Activated T-cell treated with anti-CD3 and anti-CD28 coated beads for 4 hours (primary cell): ENCODE results near the gene ALDH3B2.
A peak's percentile ranks its signal among the peaks of the same experiment; 100 is the strongest.
"Not testable (repeated sequence)": the region's sequence is repeated elsewhere in the genome, so short reads cannot be mapped to it uniquely, and the experiment has no call there.

Experiments
- DNase-seq: peaks from one replicate; pipeline ENCODE4 v3.0.0-alpha.2; 2020

ALDH3B2 gene

DNA sequence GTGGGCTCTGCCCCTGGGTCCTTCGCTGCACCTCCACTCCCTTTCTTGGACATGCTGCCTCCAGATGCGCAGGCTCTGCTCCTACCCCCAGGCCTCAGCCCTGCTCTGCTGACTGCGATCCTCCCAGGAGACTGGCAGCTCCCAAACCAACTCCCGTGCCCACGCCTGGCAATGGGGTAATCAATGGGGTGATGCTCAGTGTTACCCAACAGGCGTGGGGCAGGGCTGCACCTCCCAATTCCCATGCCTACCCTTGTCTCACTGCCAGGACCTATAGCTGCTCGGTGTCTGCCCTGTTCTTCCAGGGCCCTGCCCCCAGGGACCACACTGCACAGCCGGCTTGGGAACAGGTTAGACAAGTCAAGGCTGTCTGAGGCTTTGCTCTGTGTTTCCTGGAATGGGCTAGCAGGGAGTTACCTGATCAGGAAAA is at the start of gene ALDH3B2:
ALDH3B2 (minus strand) TSS at position 182 of the 430 bp plus-strand sequence. CDS start 7,688 bp downstream, outside the sequence.
- no peak for DNase-seq

DNA sequence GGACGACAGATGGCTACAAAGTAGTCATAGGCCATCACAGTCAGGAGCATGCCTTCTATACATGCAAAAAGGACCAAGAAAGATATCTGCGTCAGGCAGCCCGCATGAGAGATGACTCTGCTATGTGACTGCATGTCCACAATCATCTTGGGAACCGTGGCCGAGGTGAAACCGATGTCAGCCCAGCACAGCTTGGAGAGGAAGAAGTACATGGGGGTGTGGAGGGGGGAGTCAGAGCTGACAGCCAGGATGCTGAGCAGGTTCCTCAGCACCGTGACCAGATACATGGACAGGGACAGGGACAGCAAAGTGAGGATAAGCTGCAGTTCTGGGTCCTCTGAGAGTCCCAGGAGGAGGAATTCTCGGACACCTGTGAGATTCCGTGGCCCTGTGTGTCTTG is 48.6 kb upstream of the ALDH3B2 start:
- DNase-seq = not testable (repeated sequence)

DNA sequence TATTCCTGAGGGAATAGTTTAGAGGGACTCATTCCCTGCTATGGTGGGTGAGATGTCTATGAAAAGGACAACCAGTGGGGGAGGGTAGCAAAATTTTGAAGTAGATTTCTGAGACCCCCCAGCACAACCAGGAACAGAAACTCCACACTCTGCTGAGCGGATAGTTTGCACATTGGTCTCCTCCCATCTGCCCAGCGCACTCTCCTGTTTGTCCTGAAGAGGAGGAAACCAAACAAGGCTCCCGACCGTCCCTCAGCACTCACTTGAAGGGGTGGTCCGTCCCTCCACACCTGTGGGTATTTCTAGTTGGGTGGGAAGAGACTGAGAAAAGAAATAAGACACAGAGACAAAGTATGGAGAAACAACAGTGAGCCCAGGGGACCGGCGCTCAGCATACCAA is 41.8 kb upstream of the ALDH3B2 start:
- DNase-seq = not testable (repeated sequence)

DNA sequence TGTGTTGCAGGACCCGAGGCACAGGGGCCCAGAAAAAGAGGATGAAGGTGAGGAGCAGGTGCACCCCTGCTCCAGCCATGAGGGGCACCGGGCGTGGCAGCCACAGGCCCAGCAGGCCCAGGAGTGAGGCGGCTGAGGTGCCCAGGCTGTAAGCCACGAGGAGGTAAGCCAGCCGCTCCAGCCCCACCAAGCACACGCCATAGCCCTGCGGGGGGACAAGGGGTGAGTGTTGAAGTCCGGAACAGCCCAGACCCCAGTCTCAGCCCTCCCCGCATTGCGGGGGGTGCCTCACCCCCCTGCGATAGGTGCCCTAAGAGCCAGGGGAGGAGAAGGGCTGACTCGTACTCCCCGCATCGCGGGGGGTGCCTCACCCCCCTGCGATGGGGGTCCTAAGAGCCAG is 41.4 kb upstream of the ALDH3B2 start:
- DNase-seq = not testable (repeated sequence)

GRCh38 chr11:67713892-67714509 is 39.6 kb upstream of the ALDH3B2 start:
- DNase-seq = peak; percentile 29

DNA sequence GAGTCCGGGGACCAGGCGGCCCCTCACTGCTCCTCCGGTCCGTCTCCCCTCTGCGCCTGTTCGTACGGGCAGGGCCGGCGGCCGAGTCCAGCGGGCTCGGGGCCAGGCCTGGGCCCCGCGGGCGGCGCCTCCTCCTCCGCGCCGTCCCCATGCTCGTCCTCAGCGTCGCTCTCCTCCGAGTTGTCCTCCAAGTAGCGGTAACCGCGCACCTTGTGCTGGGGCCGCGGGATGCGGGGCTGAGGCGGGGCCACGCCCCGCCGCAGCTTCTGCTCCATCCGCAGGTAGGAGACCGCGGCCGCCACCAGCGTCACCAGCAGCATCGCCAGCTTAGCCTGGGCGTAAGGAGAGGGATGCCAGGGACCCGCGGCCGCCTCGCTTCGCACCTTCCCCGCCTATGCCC is 37.3 kb upstream of the ALDH3B2 start:
- not testable (repeated sequence) for DNase-seq

DNA sequence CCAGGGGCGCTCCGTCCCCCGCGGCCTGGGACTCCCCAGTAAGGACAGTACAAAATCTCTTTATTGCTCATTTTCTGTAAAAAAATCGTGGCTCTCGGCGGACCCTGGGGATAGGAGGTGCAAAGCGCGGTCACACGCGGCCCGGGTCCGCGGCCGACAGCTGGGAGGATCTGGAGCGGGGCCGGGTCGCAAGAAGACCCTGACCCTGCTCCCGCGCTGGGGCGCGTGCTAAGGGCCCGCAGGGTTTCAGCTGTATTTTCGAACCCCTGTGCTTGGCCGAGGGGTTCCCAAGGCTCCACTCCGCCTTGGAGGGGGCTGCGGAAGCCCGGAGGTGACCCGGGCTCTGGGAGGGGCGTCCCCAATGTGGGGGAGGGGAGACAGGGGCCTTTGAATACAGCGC is 36.8 kb upstream of the ALDH3B2 start:
- DNase-seq = not testable (repeated sequence)

DNA sequence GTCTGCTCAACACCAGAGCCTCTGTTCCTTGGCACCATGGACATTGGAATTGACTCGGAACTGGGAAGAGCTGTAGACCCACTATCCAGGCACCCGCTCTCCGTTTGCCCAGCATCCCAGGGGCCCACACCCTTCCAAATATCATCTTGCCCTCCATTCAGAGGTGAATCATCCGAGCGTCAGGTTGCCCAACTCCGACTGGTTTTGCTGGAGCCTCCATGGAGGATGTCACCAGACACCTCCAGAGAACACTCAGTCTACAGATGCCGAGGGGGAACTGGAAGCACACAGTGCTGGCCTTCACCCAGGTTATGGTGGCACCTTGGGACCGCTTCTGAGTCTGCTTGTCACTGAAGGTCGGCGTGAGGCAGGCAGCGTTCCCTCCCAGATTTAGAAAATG is 35.4 kb upstream of the ALDH3B2 start:
- not testable (repeated sequence) for DNase-seq

DNA sequence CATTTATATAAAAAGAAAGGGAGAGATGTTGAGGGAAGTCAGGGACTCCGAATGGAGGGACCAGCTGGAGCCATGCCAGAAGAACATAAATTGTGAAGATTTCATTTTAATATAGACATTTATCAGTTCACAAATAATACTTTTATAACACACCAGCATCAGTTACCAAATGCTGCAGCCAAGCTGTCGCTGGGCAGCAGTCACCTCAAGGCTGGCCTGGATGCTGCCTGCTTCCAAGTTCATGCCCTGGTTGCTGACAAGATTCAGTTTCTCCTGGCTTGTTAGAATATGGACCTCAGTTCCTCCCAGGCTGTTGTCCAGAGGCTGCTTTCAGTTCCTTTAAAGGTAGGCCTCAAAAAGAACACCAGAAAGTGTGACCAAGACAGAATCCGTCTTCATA is 30.8 kb upstream of the ALDH3B2 start:
- DNase-seq = no peak

GRCh38 chr11:67704524-67704923 is 30.1 kb upstream of the ALDH3B2 start:
- no peak for DNase-seq

DNA sequence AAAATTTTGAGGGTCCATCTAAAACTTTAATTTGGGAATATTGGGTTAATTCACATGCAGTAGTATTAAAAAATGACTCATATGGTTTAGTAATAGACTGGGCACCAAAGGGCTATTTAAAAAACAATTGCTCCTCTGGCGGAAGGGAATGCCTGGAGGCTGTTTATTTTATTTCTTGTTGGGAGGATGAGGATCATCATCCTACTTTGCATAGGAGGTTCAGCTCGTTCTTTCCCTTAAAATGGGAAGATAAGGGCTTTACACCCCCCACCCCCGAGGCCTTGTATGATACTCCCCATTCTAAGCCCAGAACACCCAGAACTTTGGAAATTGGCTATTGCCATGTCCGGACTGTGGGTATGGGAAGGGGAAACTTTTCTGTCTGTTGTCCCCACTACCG is 29.3 kb upstream of the ALDH3B2 start:
- DNase-seq = not testable (repeated sequence)

DNA sequence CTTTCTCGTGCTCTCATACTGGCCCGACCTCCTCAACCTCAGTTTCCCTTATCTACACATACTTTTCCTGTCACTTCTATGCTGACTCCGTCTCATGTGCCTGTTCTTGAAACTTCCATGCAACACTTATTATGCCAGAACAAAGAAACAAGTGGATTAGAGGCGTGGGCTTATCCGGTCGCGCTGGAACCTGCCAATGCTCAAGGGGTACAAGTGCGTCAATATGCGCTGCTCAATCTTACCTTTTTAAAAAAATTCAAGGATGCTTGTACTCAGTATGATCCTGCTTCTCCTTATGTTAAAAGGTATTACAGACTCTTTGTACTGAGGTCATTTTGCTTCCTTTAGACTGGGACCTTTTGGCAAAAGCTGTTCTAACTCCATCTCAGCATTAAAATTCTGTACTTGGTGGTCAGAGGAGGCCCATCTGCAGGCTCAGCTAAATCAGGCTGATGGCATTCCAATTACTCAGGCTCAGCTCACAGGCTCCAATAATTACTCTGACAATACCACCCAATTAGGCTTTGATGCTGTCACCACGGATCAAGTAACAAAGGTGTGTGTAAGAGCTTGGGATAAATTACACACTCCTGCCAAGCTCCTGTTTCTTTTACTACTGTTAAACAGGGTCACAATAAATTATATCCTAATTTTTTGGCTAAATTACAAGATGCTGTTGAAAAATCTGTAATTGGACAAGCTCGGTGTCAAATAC is 26.3 kb upstream of the ALDH3B2 start:
- DNase-seq = no peak

DNA sequence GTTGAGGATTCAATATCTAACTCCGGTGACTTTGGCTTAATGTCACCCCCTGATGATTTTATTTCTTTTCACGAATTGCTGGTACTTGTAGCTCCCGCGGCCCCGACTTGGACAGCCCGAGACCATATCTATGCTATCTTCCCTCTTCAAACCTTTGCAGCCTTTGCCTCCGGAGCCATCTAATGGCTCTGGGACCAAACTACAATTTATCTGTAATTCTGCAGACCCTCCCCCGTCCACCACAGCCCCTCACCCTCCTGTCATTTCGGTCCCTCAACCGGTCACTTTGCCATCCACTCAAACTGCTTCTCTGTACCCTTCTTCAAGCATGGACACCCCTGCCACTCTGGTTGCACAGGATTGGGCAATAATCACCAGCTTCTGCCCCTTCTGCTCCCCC is 25.7 kb upstream of the ALDH3B2 start:
- DNase-seq = no peak

- no peak for DNase-seq
Measured at GRCh38 chr11:67699521-67699920, 25.1 kb upstream of the ALDH3B2 start.

- DNase-seq = no peak
Measured at GRCh38 chr11:67698247-67698646, 23.8 kb upstream of the ALDH3B2 start.

- DNase-seq = no peak
Measured at GRCh38 chr11:67697846-67698245, 23.4 kb upstream of the ALDH3B2 start.

DNA sequence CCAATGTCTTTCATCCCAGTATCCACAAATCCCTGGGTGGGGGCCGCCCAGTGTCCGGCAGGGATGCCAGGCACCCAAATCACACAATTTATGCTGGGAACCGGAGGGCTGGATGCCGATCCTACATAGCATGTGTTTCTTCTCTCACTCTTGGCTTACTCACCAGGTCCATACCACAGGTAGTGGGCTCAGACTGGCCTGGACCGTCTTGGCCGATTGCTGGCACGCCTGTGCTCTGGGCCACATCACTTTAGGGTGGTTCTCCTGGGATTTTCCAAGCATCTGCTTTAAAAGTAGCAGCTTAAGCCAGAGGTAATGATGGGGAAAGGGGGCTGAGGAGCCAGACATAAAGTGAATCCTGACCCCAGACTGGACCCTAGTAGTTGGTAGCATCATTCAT is 22.6 kb upstream of the ALDH3B2 start:
- no peak for DNase-seq

GRCh38 chr11:67695606-67696005 is 21.2 kb upstream of the ALDH3B2 start:
- DNase-seq = no peak

DNA sequence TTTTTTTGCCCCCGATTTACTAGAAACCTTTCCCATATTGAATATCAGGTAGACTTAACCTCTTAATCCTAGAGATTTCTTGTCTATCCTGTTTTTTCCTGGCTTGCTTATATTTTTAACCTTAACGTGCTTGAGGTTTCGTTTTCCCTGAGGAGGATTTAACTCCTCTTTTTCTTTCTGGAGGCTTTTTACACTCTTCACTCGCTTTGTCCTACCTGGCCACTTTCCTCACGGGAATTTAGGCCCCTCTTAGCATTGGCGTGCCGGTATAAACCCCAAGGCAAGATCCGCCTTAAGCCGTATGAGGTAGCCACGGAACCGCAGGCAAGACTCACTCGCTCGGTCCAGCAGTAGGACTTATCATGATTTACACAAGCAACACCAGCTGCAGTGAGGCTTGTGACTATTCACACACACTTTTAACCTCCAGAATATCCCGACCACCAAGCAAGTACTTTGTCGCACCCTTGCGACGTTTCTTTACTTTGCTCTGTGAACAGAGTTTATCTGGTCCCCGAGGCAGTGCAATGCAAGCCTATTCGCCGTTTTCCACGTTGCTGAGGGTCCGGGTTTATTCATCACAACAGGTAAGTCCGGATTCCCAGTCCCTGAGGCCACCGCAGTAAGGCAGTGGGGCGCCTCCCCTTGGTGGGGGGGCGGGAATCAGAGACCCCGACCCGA is 20.6 kb upstream of the ALDH3B2 start:
- no peak for DNase-seq

GRCh38 chr11:67691149-67691548 is 16.7 kb upstream of the ALDH3B2 start:
- no peak for DNase-seq

DNA sequence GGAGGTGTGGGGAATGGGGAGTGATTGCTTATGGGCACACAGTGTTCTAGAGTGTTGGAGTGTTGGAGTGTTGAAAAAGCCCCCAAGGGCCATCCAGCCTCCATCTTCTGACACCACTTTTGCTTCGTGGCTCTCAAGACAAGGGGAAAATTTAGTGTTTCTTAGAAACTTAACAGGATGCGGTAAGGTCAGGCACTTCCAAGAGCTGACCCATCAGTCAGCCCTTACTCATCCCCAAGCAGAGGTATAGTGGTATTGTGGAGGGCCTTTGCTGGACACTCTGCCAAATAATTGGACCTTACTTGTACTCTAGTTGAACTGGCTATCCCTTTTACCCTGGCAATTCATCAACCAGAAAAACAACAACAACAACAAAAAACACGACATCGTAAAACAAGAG is 14.8 kb upstream of the ALDH3B2 start:
- no peak for DNase-seq

DNA sequence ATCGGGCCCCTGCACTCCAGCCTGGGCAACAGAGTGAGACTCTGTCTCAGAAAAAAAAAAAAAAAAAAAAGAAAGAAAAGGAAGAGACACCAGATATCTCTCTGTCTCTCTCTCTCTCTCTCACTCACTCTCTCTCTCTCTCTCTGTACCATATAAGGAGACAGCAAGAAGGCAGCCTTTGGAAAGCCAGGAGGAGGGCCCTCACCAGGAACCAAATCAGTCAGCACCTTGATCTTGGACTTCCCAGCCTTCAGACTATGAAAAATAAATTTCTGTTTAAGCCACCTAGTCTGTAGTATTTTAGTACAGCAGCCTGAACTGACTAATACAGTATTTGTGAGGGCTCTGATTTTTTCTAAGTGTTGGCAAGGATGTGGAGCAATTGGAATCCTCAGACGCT is 13.6 kb upstream of the ALDH3B2 start:
- no peak for DNase-seq

GRCh38 chr11:67685641-67686332 is 11.4 kb upstream of the ALDH3B2 start:
- DNase-seq = not testable (repeated sequence)
